Embryonic facial prominence (tissue), 1 donor: ENCODE data around the gene RSPH6A.
"Not testable (repeated sequence)": the region's sequence is repeated elsewhere in the genome, so short reads cannot be mapped to it uniquely, and the experiment has no call there.

Source experiments
- DNase-seq: peaks from one replicate; pipeline ENCODE4 v3.0.0-alpha.2; 2016; ENCODE audit errors: extremely low spot score

RSPH6A gene

DNA sequence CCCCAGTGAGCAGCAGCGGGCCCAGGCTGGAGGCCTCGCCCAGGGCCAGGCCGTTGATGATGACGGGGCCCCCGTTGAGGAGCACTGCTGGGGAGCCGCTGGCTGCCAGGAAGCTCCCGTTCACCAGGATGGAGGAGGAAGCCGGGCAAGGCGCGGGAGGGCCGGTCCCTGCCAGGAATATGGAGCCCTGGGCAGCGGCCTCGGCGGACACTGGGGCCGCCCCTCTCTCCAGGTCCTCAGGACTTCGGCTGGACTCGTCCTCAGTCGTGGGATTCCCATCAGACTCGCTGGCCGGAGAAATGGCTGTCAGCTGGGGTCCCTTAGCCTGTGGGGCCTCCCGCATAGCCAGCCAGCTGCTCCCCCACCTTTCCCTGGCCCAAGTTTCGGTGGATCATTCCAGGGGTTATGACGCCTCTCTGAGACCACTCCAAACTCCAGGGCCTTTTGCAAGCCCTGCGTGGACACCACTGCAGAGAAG, 48.2 kb downstream of the RSPH6A start:
- DNase-seq = no peak

DNA sequence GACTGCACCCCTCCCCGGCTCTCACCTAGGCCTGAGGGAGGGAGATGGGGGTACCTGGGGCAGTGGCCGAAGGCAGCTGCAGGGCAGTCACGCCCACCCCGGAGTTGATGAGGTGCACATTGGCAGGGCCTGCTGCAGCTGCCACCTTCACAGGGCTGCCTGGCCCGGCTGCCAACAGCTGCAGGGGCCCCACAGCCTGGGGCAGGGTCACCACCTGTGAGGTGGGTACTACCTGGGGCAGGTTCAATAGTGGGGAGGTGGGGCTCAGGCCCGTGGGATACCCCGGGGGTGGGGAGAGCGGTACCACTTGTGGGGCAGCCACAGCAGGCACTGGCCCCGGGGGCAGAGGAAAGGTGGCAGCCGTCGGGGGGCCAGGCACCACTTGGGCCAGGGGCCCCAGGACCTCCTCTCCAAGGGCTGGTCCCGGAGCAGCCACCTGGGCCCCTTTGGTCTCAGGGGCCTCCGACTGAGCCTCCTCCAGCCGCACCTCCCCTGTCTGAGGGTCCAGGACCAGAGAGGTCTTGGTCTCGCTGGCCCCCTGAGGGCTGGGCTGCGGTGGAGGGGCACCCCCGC, 48.7 kb downstream of the RSPH6A start:
- no peak for DNase-seq

- no peak for DNase-seq
These were observed 49.3 kb downstream of the RSPH6A start for GRCh38 chr19:45765702-45766295.

- no peak for DNase-seq
These were observed 50.0 kb downstream of the RSPH6A start for GRCh38 chr19:45764945-45765701.

GRCh38 chr19:45764475-45764874, 50.6 kb downstream of the RSPH6A start:
- no peak for DNase-seq

DNA sequence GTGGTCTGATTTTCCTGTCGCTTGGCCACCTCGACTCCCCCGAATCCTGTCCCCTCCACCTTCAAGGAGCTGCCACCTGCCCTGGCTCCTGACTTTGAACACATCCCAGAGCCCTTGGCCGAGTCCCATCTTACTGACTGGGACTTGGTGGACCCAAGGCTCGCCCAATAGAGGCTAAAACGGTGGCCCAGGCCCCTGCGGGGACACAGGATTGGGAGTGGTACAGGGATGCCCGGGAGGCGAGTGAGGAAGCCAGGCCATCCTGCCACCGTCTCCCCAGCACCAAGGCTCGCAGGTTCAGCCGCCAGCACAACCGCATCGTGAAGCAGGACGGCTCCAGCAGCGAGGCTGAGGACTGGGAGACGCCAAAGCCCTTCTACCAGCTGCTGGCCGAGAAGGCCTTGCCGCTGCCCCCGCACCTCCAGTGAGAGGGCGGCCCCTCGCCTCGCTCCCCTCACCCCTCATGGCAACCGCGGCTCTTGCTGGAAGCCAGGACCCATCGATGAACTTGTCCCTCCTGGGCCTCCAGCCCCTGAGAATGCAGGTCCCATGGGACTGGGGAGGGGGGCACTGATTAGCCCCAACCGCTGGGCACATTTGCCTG, 51.3 kb downstream of the RSPH6A start:
- DNase-seq = no peak

- DNase-seq = no peak
These were observed 52.1 kb downstream of the RSPH6A start for GRCh38 chr19:45762870-45763631.

GRCh38 chr19:45761714-45762113, 53.4 kb downstream of the RSPH6A start:
- DNase-seq = no peak

GRCh38 chr19:45758921-45759320, 56.2 kb downstream of the RSPH6A start:
- no peak for DNase-seq

GRCh38 chr19:45757695-45758094, 57.4 kb downstream of the RSPH6A start:
- DNase-seq = no peak

DNA sequence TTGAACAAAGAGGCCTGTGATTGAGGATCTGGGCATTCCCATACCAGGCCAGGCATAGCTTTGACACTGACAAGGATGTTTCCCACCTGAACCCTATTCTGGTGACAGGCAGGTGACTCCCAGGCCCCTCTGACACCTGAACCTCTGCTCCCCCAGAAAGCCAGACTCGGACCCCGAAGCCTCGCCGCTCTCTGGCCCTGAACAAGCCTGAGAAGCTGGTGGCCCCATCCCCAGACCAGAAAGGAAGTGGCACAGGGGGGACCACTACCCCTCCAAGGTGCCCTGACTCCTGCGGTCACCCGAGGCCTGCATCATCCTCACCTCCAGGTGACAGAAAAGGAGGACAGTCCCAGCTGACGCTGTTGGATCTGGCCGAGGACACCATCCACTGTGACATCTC, 60.8 kb downstream of the RSPH6A start:
- no peak for DNase-seq

DNA sequence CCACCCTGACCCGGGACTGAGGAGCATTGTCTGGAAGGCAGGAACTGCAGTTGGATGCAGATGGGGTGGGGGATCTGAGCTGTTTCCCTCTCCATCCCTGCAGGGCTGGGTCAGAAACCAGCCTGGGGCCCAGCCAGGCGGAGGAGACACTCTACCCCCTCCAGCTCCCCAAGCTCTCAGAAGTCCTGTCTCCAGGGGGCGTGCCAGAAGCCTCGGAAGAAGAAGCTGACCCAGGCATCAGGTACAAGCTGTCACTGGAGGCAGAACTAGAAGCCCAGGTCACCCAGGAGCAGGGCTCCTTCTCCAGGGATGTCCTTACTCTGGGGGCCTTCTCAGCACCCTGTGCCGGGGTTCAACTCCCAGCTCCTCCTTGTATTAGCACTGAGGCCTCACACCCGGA, 61.6 kb downstream of the RSPH6A start:
- no peak for DNase-seq

GRCh38 chr19:45752639-45753038, 62.5 kb downstream of the RSPH6A start:
- DNase-seq = no peak

DNA sequence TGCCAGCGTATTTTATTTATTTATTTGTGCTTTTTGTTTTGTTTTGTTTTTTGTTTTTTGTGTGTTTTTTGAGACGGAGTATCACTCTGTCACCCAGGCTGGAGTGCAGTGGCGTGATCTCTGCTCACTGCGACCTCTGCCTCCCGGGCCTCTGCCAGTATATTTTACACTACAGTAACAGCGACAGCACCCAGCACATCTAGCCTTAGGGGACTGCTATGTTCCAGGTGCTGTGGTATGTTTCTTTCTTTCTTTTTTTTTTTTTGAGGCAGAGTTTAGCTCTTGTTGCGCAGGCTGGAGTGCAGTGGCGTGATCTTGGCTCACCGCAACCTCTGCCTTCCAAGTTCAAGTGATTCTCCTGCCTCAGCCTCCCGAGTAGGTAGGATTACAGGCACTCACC, 63.6 kb downstream of the RSPH6A start:
- not testable (repeated sequence) for DNase-seq

- no peak for DNase-seq
These were observed 67.6 kb downstream of the RSPH6A start for GRCh38 chr19:45747513-45747912.

- no peak for DNase-seq
These were observed 68.2 kb downstream of the RSPH6A start for GRCh38 chr19:45746866-45747265.
